NCI-H2196 (cell line): ENCODE measurements around the gene AGTPBP1.

Experiments
- DNase-seq: peaks from one replicate; lab custom pipeline; 2025; ENCODE audit not compliant: unreplicated experiment; lab: John Stamatoyannopoulos, UW

The AGTPBP1 gene

DNA sequence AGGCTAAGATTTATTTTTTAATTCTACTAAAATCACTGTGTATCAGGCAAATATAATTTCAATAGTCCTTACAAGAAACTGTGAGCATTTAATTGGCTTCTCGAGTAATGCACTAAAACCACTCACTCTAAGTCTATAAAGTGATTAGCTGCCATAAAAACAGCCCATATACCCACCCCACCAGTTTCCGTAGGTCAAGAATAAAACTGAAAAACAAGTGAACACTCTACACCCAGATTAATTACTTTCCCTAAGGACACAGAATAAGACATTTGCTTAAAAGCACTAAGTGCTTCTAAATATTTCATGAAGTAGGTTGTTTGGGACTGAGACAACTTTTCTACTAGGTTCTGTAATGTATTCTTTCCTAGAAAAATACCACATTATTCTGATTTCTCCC, 194.2 kb downstream of the AGTPBP1 start:
- no peak for DNase-seq

DNA sequence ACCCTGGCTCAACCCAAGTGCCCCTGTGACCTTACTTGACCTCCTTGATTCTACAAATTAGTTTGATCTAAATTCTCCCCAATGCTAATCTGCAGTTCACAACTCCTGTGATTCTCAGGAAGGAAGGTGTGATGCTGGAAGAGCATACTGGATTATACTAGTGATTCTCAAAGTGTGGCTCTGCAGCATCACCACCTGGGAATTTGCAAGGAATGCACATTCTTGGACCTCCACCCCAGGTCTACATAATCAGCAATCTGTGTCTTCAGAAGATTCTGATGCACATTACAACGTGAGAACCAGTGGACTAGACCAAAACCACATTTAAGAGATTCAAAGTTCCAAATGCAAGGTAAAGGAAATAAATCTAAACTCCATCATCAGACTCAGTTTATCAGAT, 198.6 kb downstream of the AGTPBP1 start:
- no peak for DNase-seq

DNA sequence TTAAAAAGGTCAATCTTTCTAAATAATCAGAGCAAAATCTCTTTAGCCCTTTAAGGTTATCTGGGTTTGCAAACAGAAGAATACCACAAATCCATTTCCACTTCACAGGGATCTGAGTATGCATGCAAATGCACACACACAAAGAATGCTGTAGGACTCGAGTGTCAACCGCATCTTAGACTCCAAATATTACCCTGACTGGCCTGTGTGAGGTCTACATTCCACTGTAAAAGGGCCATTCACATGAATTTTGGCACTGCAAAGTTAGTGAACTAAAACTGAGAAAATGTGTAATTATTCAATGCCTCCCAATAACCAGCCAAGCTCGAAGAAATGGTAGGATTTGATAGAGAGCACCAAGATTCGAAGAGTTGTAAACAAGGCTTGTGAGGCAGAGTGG, 199.9 kb downstream of the AGTPBP1 start:
- DNase-seq, result no peak

DNA sequence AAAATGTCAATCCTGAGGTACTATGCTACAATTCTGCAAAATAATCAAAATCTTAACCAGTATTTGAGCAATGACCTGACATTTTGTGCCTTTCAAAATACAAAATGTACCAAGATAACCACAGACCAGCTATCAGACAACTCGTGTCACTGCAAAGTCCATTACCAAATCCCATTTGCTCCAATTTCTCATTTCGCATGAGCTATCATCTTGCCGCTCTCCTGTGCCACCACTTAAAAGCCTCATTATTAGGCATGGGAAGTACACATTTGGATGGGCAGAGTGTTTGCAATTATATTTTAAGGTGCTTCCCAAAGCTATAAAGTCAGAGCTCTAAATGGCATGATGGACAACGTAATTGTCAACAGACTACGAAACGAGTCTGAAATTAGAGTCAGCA, 205.2 kb downstream of the AGTPBP1 start:
- DNase-seq, result no peak

DNA sequence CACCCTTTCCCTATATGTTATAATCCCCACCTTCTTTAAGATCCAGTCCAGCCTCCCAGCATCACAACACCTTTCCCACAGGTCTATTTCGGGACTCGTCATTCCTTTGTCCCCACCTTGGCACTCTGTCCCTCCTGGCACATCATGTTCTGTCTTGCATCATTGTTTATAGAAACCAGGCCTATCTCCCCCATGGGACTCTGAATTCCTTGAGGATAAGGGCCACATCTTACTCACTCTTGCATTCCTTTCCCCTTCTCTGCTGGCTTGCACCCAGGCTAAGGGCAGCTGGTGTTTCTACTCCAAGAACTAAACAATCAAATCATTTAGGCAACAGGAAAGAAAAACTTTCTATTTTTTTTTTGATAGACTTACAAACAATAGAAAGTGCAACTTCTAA, 205.7 kb downstream of the AGTPBP1 start:
- DNase-seq, result no peak

DNA sequence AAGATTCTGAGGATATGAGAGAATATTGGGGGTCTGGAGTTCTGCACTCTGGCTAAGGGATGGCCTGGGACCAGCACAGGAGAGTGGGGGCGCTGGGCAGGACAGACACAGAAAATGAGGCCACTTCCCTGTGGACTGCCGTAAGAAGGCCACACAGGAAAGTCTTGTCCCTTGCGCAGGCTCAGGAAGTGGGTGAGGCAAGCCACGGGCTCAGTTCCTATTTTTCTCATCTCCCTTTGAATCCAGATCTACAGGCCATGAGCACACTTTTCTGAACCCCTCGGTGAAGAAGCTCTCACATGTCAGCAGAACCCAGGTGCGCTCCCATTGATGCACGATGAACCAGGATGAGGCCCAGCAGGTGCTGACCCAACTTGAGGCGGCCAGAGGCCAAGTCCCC, 207.4 kb downstream of the AGTPBP1 start:
- no peak for DNase-seq

DNA sequence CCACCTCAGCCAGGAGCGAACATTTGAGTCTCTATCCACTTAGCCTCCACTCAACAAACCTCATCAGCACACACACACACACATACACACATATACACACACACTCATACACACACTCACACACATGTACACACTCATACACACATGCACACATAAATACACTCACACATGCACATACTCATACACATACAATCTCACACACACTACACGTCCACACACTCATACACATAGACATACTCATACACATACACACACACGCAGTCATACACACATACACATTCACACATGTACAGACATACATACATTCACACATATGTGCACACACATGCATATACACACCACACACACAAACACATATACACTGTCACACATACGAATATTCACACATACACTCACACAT, 208.2 kb downstream of the AGTPBP1 start:
- no peak for DNase-seq

DNA sequence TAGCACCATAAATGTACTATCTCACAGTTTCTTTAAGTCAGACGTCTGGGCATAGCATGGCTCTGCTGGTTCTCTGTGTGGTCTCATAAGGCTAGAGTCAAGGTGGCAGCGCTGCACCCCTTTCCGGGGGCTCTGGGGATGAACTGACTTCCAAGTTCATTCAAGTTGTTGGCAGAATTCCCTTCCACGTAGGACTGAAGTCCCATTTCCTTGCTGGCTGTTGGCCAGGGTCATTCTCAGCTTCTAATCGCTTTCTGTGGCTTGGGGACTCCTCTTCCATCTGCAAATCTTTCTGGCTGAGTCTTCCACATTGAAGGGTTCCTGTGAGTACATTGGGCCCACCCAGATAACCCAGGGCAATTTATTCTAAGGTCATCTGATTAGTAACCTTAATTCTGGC, 211.0 kb downstream of the AGTPBP1 start:
- DNase-seq, result no peak

DNA sequence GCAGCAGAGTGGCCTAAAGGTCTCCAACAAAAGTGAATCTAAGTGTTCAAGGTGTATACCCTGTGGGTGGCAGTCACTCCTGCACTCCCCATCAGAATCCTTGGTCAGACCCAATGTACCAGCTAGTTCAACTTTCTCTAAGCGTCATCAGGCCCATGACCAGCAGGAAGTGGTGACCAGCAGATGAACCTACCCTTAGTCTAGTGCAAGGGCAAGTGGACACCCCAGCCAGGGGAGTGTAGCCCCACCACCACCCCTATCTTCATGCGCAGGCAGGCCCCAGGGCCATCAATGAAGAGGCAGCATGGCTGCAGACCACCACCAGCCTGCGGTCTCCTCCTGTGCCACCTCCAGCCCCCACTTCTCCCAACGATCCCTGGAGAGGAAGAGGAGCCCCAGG, 213.1 kb downstream of the AGTPBP1 start:
- DNase-seq, result no peak

DNA sequence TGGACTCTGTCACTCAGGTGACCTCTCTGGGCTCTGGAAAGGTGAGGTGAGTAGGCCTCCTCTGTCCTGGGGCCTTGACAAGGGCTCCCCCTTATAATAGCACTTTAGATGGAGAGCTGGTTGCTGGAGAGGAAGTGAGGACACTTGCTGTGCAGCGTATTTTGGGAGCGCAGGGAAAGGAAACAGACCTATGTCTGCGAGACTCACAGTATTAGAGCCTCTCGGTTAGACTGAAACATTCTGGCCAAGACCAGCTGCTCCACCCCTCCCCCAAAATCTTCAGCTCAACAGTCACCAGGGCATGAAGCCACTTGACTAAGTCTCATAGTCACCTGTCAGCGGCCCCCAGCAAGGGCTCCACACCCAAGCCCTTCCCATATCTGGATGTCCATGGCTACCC, 213.6 kb downstream of the AGTPBP1 start:
- no peak for DNase-seq

DNA sequence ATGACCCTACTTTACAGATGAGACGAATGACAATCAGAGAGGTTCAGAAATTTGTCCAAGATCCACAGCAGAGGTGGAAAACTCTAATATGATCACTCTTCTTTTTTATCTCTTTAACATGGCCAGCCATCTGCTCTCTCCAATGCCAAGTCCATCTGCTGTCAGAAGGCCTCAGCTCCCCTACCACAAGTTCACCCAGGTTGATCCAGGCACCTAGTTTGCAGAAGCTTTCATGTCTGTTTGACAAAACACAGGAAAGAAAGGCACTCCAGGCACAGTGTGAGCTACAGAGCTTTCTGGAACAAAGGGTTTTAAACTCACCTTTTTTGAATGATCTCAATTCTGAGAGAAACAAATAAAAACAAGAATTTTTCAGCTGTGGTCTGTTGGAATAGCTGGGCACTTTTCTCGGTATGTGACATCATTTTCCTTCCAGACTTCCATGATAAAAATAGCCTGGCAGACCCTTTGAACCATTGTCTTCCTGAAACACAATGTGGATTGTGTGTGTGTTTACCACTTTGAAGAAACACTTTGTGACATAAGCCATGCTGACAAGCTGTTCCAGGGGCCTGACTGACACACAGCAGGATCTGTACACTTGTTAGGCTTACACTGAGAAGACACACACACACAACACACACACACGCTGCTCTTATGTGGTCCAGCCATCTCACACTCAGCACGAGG, 214.3 kb downstream of the AGTPBP1 start:
- DNase-seq, result no peak

DNA sequence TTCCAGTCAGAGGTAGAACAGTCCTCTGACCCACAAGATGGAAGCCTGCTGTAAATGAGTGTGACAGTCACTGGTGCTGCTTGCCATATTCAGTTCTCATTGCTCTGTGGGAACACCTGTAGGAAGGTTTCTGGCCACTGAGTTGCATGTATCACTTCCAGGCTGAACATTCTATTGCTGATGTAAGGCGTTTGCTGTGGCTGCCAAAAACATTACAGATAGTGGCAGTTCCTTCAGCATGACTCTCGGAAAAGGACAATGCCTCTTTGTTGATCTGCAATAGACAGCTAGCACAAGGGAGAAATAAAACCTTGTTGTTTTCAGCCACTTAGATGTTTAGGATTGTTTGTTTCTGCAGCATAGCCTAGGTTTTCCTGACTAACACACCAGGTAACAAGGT, 217.2 kb downstream of the AGTPBP1 start:
- DNase-seq, result no peak

DNA sequence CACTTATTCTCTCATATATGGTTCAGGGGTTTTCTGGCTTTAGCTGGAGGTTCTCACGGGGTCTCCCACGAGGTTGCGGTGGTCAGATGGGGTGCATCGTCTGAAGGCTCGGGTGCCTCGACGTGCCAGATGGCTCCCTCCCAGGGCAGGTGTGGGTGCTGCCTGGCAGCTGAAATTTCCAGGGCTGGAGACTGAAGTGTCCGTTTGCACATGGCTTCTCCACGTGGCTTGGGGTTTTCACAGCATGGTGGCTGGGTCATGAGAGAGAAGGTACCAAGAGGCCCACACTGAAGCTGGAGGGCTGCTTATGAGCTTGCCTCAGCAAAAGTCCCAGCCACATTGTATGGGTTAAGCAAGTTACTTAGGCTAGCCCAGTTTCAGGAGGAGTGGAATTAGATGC, 218.6 kb downstream of the AGTPBP1 start:
- DNase-seq, result no peak

DNA sequence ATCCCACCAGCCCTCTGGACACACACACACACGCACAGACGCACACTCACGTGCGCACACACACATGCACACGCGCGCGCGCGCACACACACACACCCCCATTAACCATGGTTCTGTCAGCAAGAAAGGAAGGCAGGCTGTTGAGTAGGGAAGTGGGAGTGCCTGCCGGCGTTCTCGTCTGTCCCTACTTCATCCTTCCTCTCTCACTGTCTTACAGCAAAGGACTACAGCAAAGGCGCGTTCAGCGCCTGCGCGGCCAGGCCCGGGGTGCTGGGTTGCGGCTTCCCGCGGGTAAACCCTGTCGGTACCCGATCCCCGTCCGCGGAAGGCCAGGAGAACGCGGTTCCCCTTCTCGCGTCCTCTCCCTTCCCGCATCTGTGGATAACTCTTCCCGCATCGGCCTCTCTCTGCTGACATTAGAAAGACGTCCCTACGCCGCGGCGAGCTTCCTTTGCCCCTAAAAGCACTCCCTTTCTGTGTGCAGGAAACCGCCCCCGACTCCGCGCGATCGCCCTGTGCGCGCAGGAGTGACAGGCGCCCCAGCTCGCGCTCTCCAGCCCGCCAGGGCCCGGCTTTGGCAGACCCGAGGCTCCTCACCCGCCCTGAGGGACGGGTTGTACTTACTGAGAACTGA, 219.2 kb downstream of the AGTPBP1 start:
- no peak for DNase-seq

DNA sequence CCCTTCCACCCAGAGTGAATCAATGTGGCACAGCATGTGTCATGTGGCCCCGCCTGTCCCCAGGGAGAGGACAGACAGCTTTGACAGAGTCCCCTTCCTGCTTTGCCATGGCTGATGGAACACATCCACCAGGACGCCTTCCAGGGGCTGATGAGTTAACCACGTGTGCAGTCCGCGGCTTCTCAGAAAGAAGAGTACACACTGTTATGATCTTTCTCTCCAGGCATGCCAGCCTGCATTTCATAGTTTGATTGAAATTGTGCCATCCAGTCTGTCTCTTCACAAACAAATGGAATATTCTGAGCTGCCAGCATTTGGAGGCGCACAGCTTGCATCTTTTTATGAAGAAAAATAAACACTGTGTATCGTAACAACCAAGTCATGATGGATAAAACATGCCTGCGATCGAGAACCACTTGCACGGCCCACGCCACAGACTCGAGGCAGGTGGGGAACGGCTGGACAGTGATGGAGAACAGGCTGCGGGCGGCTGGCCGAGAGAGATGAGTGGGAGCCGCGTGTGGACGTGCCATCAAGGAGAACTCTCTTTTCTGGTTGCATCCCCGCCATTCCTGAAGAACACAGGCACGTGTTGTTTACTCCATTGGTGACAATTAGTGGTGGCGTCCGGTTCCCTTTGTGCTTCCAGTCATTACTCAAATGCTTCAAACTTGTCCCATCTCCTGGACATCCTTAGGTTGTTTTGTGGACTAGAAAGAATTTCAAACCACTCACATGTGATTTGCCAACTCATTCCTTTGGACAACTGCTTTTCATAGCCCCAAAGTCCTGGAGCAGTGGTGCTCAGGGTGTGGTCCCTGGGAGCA, 220.2 kb downstream of the AGTPBP1 start:
- no peak for DNase-seq

DNA sequence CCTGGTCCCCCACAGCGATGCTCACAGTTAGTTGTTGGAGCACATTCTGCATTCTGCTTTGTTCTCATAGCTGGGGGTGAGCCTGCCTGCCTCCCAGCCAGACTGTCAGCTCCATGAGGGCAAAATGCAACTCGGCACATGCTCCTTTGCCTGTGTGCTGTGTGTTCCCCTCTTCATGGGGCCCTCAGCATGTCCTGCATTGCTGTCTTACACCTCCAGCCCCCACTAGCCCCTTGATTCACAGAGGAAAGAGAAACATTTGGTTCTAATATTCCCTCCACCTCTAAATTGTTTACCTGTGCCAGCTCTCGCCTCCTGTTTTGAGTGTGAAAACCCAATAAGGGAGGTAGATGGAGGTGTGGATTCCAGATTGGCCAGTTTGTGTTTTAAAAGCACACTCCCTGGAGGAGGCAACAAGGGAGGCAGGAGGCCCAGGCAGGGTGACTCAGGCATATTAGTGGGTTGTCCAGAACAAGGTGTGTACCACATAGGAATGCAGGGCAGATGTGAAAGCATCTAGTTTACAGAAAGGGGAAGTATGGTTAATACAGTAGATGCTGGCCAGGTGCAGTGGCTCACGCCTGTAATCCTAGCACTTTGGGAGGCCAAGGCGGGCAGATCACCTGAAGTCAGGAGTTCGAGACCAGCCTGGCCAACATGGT, 224.6 kb downstream of the AGTPBP1 start:
- DNase-seq, result no peak

DNA sequence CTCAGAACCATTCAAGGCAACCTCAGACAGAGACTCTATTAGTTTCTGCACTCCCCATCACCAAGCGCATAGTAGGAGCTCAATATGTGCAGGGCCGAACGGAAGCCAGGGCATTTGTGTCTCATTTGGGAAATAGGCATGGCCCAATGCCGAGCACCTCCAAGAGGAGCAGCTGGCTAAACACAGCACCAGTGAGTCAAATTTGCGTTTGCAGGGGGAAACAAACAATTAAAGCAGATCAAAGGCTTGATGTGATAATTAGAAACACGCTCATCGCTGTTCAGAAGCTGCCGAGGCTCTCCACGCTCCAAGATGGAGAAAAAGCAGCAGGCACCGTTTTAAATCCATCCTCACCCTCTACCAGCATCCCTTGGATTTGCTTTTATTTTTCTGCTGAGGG, 225.3 kb downstream of the AGTPBP1 start:
- DNase-seq, result no peak

DNA sequence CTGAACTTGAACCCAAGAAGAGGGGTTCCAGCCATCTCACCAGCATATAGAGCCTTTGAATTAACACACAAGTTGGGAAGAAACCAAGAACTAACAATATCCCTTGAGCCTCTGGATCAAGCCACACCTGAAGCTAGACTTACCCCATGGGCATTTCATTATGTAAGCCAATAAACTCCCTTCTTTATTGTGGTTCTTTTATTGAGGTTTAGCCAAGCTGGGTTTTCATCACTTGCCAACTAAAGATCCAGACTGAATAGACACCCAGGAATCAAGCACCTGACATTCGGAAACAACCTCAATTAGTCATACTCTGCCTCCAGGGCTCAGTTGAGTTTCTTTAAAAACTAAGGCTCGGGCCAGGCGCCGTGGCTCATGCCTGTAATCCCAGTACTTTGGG, 226.7 kb downstream of the AGTPBP1 start:
- DNase-seq, result no peak

DNA sequence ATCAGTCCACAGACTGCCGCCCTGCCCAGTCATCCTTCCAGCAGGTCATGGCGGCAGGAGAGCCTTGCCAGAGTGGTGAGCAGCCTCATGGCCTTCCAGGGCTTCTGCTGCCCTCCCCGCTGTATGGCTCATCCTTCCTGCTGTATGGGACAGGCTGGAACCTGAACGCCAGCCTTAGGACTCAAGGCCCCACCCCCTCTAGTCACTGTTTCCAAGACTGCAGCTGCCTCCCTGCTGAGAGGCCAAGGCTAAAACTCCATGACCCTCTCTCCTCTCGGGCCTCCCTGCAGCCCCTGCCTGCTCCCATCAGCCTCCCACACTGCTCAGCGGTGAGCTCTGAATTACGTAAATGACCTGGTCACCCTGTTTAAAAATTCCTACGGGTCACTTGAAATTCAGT, 227.5 kb downstream of the AGTPBP1 start:
- DNase-seq, result no peak

DNA sequence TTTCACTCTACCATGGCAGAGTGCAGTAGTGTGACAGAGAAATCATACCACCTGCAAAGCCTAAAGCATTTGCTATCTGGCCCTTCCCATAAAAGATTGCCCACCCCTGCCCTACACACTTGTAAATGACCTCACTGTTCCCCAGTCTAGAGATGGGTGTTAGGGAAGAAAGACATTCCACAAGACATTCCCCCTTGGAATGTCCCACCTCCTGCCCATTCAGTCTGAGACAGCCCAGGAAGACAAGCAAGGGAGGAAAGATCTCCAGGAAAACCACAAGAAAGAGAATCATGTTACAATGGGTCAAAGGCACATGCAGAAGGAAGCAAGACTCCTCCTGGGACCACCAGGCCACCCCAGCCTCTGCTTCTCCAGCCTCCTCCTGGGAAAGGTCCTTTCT, 230.0 kb downstream of the AGTPBP1 start:
- no peak for DNase-seq

DNA sequence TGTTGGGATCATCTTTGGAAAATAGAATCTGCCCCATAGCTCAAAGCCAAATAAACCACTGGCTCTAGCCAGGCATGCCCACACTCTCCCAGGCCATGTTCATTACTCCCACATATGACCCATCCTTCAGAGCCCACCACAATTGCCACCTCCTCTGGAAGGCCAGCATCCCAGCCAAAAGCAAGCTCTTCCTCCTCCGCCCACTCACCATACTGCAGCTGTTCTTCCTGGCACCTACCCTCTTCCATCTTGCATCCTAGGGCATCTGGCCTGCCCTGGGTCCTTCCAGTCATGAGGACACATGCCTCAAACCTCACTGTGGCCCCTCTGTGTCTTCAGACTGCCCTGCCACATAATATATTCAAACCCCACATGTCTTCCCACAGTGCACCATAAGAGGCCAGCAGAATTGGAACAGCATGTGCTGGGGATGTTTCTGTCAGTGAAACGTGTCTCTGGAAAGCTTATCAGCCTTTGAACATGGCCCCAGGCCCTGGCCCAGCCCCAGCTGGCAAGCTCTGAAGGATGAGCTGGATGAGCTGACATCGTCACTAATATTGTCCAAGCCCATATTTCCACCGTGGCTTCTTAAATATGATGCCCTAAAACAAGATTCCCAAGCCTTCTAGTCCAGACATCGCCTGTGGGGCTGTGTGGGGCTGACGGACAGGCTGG, 230.8 kb downstream of the AGTPBP1 start:
- no peak for DNase-seq
